ENCODE data around the gene GTF3C2.

GRCh38 chr2:27324720-27325119 lies 31.8 kb downstream of the GTF3C2 start:
- TF ChIP-seq CTCF (IDR thresholded peaks at IDR 0.05 in 4 of 5, conservative IDR thresholded peaks at IDR 0.05 in 1 of 5) = no peak
- TF ChIP-seq POLR2A (IDR thresholded peaks at IDR 0.05) = no peak

Data from gastrocnemius medialis (tissue), 4 donors.